Lower lobe of right lung (tissue), 2 donors: ENCODE measurements around the gene LEMD1. TPM values are rescaled to one million over a fixed set of nuclear protein-coding genes. Genes with fewer than 3 reads are reported as not detected.

Source experiments
- ATAC-seq, 2 donors: fragments of 200-7000 bp; cut with Tn5 transposase; one replicate each; pipeline ENCODE4 v1.9.1; 2020 to 2022; ENCODE audit warnings: mild to moderate bottlenecking in 2 of 2, moderate library complexity in 2 of 2
- DNase-seq: peaks from one replicate; pipeline ENCODE4 v3.0.0-alpha.2; 2020
- H3K27ac ChIP-seq: fragments of 200-600 bp; one replicate; pipeline ENCODE4 v1.8.0; 2022
- H3K27me3 ChIP-seq: fragments of 200-600 bp; one replicate; pipeline ENCODE4 v1.8.0; 2022; ENCODE audit warnings: low read depth
- H3K36me3 ChIP-seq: fragments of 200-600 bp; one replicate; pipeline ENCODE4 v1.8.0; 2022; ENCODE audit warnings: mild to moderate bottlenecking
- H3K4me1 ChIP-seq: fragments of 200-600 bp; one replicate; pipeline ENCODE4 v1.8.0; 2022
- H3K4me3 ChIP-seq: fragments of 200-600 bp; one replicate; pipeline ENCODE4 v1.8.0; 2022; ENCODE audit warnings: mild to moderate bottlenecking
- H3K9me3 ChIP-seq: fragments of 200-600 bp; one replicate; pipeline ENCODE4 v1.8.0; 2022
- intact Hi-C: fragments of 100-400 bp; cut with DNase I; formaldehyde crosslinking; loops from one replicate; pipeline ENCODE4 v1.11.0; 2022
- total RNA-seq: library from RNA; stranded (reverse); fragmentation: NEBNext Ultra II Directional; extraction: Animal tissue kit (Norgen Biotek cat#: 25700); gene quantifications from one replicate; pipeline ENCODE4 v1.2.1, GENCODE V29; 2021
- TF ChIP-seq, protein P1 (sequence below): fragments of 200-600 bp; IDR thresholded peaks from one replicate; pipeline ENCODE4 v1.8.0; 2022; ENCODE audit warnings: antibody characterized with exemption, mild to moderate bottlenecking
- donor health status: DM: no; HTN: yes; CAD: no; lungs with severe emphysema.

LEMD1 gene
- total RNA-seq, 1 donor from 2014 or later: not detected

DNA sequence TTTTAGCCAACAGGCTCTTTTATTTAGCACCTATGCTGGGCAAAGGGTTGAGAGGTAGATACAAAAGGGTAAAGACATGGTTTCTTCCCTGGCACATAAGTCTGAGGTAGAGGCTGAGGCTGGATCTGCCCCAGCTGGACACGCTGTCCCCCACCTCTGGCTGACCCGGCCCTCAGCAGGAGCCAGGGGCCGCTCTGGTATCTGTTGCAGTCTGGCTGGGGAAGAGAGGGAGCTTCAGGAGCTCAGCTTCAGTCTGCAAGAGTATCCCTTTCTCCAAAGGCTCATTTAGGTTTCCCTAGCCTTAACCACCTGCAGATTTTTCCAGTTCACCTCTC, 19.8 kb upstream of the LEMD1 start:
- intact Hi-C loops: no loop called here
- peak overlapping the region; percentile 58 for H3K27ac ChIP-seq

DNA sequence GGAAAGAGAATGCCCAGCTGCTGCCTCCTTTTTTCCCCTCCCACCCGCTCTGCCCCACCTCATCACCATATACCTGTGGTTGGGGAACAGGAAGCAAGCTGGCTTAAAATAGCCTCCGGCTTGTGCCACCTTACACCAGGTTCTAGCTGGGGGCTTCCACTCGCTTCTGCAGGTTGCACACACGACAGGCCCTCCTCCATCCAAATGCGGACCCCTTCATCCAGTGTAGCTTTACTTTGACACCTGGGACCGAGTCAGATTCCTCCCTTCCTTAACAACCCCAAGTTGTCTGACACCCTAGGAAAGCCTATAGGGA, 19.4 kb upstream of the LEMD1 start:
- ATAC-seq (no peak), DNase-seq (no peak)
- H3K4me3 ChIP-seq: peak overlapping the region; percentile 24
- H3K27ac ChIP-seq: peak overlapping the region; percentile 58
- no peaks in the 10 kb centered on the region for H3K9me3 ChIP-seq
- intact Hi-C loops: no loop called here
- TF ChIP-seq, protein P1, sequence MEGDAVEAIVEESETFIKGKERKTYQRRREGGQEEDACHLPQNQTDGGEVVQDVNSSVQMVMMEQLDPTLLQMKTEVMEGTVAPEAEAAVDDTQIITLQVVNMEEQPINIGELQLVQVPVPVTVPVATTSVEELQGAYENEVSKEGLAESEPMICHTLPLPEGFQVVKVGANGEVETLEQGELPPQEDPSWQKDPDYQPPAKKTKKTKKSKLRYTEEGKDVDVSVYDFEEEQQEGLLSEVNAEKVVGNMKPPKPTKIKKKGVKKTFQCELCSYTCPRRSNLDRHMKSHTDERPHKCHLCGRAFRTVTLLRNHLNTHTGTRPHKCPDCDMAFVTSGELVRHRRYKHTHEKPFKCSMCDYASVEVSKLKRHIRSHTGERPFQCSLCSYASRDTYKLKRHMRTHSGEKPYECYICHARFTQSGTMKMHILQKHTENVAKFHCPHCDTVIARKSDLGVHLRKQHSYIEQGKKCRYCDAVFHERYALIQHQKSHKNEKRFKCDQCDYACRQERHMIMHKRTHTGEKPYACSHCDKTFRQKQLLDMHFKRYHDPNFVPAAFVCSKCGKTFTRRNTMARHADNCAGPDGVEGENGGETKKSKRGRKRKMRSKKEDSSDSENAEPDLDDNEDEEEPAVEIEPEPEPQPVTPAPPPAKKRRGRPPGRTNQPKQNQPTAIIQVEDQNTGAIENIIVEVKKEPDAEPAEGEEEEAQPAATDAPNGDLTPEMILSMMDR: no peak
- peaks cover 6% of the 10 kb centered on the region for H3K27me3 ChIP-seq
- H3K36me3 ChIP-seq: no peaks in the 10 kb centered on the region
- H3K4me1 ChIP-seq: peaks cover 52% of the 10 kb centered on the region

More for the DNA sequence above, 19.8 kb upstream of the LEMD1 start:
- TF ChIP-seq, protein P1: no peak
- no peaks in the 10 kb centered on the region for H3K36me3 ChIP-seq
- H3K4me3 ChIP-seq: no peak overlapping the region
- H3K4me1 ChIP-seq: peaks cover 55% of the 10 kb centered on the region
- H3K9me3 ChIP-seq: no peaks in the 10 kb centered on the region
- DNase-seq: no peak
- ATAC-seq: no peak
- H3K27me3 ChIP-seq: peaks cover 2% of the 10 kb centered on the region

DNA sequence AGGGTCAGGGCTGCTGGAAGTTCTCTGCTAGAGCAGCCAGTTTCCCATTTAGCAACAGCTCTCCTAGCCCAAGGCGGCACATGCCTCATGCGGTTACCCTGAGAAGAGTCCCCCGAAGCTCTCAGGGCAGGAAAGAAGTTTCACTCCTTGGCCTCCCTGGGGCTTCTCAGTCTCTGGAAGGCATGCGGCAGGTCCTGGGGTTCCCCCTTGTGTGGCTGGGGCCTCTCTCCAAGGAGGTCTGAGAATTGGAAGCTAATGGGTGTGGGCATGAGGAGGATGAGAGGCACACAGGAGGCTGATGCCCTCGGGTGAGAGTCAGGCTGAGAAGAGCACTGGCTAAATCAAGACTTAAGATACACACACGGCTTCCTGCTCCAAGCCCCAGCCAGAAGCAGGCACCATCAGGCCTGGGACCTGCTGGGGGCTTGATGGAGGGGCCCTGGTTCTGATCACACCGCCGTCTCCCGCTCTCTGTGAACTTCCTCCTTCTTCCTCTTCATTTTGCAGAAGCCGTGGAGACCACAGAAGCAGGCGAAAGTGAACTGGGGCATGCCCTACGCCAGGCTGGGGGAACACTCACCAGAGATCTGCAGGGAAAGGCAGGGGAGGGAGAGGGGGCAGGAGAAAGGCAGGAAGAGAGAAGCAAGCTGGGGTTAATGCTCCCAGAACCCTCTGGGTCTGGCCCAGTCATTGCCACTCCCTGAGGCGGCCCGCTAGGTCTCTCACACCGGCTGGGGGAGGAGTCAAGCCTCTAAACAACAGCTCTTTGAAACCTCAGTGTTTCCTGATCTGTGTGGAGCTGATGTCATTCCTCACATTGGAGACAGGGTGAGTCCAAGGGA, 18.8 kb upstream of the LEMD1 start:
- intact Hi-C loops: no loop called here
- Histone ChIP-seq H3K27ac (peak overlapping the region; percentile 58), H3K27me3 (peaks cover 9% of the 10 kb centered on the region), H3K9me3 (no peaks in the 10 kb centered on the region), H3K4me3 (peak overlapping the region; percentile 24), H3K36me3 (no peaks in the 10 kb centered on the region), H3K4me1 (peaks cover 49% of the 10 kb centered on the region)
- ATAC-seq: peak; percentile 84 to 86
- TF ChIP-seq, protein P1: no peak
- DNase-seq: peak; percentile 78

DNA sequence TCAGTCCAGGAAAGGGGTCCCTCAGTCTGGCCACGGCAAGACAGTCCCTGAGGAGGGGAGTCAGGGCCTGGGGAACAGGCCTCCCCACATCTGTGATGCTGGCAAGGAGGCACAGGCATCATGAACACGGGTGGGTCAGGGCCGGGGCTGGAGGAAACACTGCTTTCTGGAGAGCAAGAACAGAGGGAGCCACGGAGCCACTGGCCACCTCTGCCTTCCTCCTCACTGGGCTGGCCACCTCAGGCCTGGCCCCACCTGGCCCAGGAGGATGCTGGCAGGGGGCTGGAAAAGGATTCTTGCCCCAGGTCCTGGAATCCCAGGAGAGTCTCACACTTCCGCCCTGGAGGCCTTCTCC, 18.2 kb upstream of the LEMD1 start:
- H3K4me1 ChIP-seq: peaks cover 49% of the 10 kb centered on the region
- ATAC-seq (no peak), DNase-seq (no peak)
- H3K36me3 ChIP-seq: no peaks in the 10 kb centered on the region
- H3K4me3 ChIP-seq: no peak overlapping the region
- TF ChIP-seq, protein P1: no peak
- no peaks in the 10 kb centered on the region for H3K9me3 ChIP-seq
- H3K27me3 ChIP-seq: peaks cover 9% of the 10 kb centered on the region
- intact Hi-C loops: no loop called here
- no peak overlapping the region for H3K27ac ChIP-seq

DNA sequence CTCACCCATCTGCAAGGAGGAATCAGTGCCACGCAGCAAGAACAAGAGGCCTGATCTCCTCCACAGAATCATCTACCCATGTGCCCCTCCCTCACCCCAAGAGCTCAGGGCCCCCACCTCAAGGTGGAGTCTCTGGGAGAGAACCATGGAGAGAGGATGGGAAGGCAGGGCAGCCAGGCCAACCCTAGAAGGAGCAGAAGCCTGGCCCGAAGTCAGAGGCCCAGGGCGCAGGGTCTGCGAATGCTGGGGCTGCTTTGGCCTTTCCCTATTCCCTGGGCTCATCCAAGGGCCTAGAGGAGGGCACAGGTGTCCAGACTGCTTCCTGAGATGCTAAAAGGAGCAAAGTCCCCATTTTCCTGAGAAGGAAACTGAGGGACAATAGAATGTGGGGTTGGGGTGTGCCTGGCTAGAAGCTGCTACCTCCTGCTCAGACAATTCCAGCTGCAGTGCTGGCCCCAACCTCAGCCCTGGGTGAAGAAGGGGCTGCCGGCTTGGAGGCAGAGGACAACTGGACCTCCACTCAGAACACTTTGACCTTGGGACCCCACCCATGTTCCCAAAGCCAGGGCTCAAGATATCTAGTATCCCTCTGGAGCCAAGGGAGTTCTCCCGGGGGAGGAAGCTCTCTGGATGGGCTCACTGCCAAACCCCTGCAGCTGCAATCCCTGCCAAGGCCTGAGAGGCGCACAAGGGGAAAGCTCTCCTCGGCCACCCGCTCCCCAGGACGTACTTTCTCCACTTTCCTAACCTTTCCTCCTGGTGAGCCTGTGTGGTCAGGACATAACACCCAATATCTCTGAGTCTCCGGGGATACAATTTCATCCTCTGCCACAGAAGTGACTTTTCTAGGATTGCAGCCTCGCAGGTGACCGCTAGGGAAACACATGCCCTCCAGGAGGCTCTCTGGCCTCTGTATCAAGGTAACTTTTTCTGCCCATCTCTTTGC, 16.6 kb upstream of the LEMD1 start:
- Histone ChIP-seq H3K4me1 (peaks cover 49% of the 10 kb centered on the region), H3K27ac (no peak overlapping the region), H3K4me3 (no peak overlapping the region), H3K27me3 (peaks cover 9% of the 10 kb centered on the region), H3K9me3 (no peaks in the 10 kb centered on the region), H3K36me3 (no peaks in the 10 kb centered on the region)
- ATAC-seq (peak; percentile 65 to 66), DNase-seq (peak; percentile 84)
- intact Hi-C loops: no loop called here
- TF ChIP-seq, protein P1: peak; percentile 84
